Ecto neural progenitor cell (in vitro differentiated cells): ENCODE measurements around the gene BACH2.

ENCODE experiments used
- DNase-seq: peaks from one replicate; pipeline ENCODE4 v3.0.0-alpha.2; 2018; ENCODE audit warnings: low spot score

The BACH2 gene

DNA sequence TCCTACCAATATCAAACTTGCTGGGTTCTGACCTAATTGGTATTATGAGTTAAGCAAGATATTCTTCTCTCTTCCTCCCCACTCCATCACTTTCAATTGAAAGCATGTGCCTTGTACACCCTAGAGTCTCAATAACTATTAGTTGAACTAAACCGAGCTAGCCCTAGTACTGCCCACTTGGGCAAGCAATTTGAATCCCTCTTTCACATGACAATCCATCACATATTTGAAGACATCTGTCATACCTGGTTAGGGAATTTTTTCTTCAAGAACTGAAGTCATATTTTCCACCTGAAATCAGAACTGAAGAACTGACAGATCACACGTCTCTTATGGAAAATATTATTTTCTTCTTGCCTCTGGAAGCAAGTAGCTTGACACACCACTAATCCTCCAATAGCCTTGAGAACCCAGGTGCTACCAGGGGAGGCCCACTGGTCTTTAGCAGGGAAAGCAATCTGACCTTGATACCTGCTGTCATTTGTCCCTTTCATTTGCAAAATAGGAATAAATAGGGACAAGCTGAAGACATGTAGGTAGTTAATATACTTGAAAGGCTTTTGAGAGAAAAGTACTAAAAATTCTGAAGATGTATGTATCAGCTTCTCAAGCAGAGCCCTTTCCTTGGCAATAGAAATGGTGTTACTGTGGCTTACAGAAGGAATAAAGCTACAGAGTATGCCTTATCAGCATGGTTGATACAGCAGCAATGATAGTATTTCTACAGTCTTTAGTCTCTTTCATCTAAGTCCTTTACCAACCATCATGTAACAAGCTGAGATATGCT, 331.0 kb downstream of the BACH2 start:
- DNase-seq: no peak

GRCh38 chr6:89963391-89963790, 333.3 kb downstream of the BACH2 start:
- no peak for DNase-seq

- no peak for DNase-seq
Measured at GRCh38 chr6:89961481-89961880, 335.2 kb downstream of the BACH2 start.

GRCh38 chr6:89959883-89960282, 336.8 kb downstream of the BACH2 start:
- no peak for DNase-seq

GRCh38 chr6:89956182-89956581, 340.5 kb downstream of the BACH2 start:
- no peak for DNase-seq

GRCh38 chr6:89955364-89955763, 341.3 kb downstream of the BACH2 start:
- no peak for DNase-seq

GRCh38 chr6:89954721-89955148, 341.9 kb downstream of the BACH2 start:
- DNase-seq: no peak

DNA sequence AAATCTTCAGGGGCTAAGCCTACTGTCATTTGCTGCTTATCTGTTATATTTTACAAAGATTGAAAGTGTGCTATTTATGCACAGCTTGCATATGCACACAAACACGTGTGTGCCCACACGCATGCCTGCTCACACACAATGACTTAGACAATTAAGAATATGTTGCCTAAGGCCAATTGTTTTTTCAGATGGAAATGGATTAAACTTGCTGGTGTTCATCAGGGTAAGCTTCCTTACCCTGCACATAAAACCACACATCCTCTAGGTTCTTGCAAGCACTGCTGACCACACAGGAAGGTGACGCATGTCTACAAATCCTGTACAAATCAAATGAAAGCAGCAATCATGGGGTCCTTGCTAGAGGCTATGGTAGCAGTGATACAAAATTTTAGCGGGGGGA, 344.0 kb downstream of the BACH2 start:
- DNase-seq: no peak

- no peak for DNase-seq
Measured at GRCh38 chr6:89952105-89952671, 344.5 kb downstream of the BACH2 start.

DNA sequence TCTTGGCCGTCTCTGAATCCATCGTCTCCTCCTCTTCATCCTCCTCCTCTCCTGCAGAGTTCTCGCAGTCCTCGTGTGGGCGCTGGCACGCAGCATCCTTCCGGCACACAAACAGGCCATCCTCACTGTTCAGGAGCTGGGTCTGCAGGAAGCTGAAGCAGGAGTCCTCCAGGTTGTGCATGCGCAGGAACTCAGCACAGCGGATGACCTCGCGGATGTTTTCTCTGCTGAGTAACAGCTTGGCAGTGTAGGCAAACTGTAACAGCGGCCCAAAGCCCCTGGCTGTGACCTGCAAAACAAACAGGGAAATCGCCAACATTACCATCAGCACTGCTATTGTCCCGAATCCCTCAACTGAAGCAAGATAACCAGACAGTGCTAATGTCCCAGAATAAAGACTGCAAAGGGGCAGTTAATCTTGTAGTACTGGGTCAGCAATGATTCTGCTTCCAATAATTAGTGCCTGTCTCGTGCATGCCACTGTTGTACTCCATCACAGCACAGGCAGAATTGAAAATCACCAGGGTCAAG, 345.0 kb downstream of the BACH2 start:
- peak; percentile 62 for DNase-seq

GRCh38 chr6:89950879-89951391, 345.7 kb downstream of the BACH2 start:
- no peak for DNase-seq

DNA sequence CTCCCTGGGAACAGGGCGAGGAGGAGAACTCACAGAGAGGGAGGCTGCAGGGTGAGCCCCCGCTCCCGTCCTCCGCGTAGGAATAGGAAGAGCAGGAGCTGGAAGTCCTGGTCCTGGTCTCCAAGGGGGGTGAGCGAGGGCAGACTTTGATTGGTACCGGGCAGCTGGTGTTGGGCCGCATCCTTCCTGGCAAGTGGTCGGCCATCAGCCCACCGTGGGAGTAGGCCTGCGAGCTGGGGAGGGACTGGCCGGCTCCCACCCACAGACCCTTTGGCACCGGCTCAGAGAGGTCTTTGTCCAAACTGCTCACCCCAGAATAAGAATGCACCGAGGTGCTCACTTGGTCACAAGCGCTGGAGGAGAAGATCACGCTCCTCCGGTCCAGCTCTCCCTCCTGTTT, 346.2 kb downstream of the BACH2 start:
- no peak for DNase-seq

DNA sequence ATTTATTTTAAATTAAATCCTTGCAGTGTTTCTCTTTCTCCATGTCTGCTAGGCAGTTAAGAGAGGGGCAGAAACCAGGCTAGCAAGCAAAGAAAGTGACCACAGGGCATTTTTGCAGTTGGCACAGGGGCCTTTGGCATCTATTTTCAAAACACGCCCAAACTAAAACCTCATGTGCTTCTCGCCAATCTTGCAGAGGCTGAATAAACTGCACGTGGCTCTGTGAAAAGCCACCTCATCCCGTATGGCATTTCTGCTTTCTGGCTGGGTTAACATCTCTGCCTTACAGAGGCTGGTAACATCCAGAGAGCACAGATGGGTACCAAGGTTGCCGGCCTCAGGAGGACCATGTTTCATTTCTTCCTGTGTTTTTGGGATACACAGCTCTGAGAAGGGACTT, 347.8 kb downstream of the BACH2 start:
- DNase-seq: no peak

GRCh38 chr6:89944826-89945407, 351.7 kb downstream of the BACH2 start:
- DNase-seq: no peak

DNA sequence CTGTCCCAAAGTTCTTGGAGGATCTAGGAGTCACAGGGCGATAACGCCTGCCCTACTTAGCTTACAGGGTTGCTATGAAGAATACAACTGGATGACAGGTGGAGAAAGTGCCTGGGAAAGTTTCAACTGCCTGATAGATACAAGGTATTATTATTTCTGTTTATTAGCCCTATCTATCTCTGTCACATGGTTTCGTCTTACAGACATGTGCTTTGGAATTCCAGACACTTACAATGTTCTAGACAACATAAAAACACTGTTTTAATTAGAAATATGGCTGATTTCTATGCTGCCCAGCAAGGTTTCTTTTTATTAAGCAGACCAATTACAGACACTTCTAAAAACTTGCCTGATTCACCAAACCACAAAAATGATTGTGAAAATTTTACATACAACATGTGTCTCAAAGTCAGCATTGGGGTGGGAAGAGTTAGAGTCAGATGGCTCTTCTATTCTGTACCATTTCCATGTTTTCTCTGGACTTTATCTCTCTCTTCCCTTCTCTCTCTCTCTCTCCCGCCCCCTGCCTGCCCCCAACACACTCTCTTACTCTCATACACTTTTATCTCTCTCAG, 352.4 kb downstream of the BACH2 start:
- no peak for DNase-seq

DNA sequence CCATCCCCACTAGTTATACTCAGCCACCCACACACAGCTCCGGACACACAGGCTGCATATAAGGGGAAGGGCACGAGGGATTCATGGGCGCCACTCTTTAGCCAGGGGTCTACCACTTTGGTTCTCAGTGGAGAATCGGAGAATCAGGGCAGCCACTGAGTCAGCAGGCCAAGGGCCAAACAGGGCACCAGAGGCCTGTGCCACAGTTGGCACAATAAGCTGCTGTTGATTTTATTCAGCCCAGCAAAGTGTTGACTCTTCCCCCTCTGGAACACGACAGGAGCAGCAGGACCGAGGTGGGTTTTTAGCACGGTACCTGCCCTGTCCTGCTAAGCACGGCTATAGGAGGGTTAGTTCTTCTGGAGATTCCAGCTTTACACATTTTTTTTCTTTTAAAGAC, 354.0 kb downstream of the BACH2 start:
- DNase-seq: no peak

DNA sequence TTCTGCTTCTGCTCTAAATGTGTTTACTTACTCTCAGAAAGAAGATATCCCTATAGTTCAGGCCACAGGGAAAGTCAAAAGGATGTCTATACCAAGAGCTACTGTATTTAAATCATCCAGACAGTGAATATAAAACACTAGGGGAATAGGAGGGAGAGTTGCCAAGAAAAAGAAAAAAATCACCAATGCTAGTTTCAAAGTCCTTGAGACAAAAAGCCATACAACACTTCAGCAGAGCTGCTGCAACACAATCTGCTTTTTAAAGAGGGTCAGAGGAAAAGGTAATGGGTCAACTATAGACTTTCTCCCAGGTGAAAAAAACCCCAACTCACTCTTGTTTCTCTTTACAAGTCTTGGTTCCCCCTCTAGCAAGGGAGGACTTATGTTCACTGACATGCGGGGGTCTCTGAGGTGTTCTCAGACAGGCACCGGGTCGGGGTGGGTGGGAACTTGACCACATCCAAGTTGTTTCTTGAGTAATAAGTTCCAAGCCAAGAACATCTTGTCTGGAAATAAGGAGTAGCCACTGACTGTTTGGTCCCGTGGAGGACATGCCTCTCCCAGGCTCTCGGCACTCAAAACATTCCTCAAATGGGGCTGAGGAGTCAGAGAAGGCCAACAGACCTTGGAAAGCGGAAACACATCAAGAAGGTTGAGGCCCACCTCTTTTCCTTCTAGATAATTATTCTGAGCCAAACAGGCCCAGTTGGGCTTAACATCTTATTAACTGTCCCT, 354.7 kb downstream of the BACH2 start:
- DNase-seq: no peak

DNA sequence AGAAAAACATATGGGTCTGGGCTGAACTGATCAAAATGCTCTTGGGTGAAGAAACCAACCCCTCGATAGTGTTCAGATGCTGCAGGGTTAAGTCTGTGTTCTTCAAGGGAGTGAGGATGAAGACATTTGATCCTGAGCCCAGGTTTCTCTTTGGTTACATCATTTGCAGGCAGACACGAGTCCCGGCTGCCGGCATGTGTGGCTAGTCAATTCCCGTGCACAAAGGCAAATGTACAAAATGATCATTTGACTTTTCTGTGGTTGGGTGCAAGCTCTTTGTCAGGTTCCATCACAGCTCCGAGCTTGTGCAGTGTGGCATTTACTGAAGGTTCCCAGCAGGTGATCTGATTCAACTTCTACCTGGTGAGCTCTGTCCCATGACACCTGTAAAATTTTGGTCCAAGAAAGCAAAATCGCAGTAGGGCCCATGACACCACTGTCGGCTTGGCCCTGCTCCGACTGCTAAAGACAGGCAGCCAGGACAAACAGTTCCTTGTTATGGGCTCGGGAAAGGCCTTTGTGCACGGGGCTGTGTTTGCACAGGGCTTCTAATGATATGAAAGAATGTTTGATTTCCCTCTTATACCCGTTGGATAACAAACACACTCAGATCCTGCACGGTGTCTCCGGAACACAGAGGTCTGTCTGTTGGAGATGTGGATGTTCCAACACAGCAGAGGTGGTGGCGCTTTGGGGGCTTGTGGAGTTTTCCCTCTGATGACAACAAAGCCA, 355.4 kb downstream of the BACH2 start:
- no peak for DNase-seq

- peak; percentile 65 for DNase-seq
Measured at GRCh38 chr6:89940225-89941027, 356.2 kb downstream of the BACH2 start.

GRCh38 chr6:89939144-89939543, 357.5 kb downstream of the BACH2 start:
- no peak for DNase-seq
